ENCODE measurements around the gene C6orf62. TPM values are rescaled to one million over a fixed set of nuclear protein-coding genes. Genes with fewer than 3 reads are reported as not detected.

Gene C6orf62
- polyA plus RNA-seq, 2 of the 4 experiments (the other 2 are of a cell fraction), result 66.3 to 73.4 TPM

GRCh38 chr6:24694198-24694597, 24.8 kb downstream of the C6orf62 start:
- FAIRE-seq (no peak), ATAC-seq (no peak)
- WGBS (ENCODE audit: missing lambda C conversion rate), result 80% methylated on average over 1 of the region's 1 CpG

GRCh38 chr6:24692848-24693592, 25.9 kb downstream of the C6orf62 start:
- Histone ChIP-seq H3K4me2 (no peak overlapping the region), H3K4me3 (no peak overlapping the region), H3K27ac (no peak overlapping the region), H3K9me3 (no peaks in the 10 kb centered on the region), H3K4me1 (peaks cover 4% of the 10 kb centered on the region; the same call in 1 of the 3 replicates)
- ATAC-seq (no peak), DNase-seq (ENCODE audit: low read depth in 1 of 2, low spot score in 1 of 2) (no peak), FAIRE-seq (no peak)
- 95% methylated on average over 2 of the region's 2 CpGs for WGBS (ENCODE audit: missing lambda C conversion rate)
- ChIA-PET CTCF (interaction anchor here (2.0 to 6.0 kb wide), 2 partner anchors 109 to 112 kb away, joined by 10 to 32 read pairs; no protein-coding TSS in a partner anchor), POLR2A (no interaction called here)
- TF ChIP-seq HES2 (IDR thresholded peaks at IDR 0.05), result no peak

More at GRCh38 chr6:24694198-24694597, 24.8 kb downstream of the C6orf62 start:
- no peak for DNase-seq (ENCODE audit: low read depth in 1 of 2, low spot score in 1 of 2)
- ChIA-PET POLR2A (no interaction called here), CTCF (interaction anchor here (0.7 to 6.0 kb wide), 6 partner anchors 19 to 121 kb away, joined by 3 to 32 read pairs (median 4); no protein-coding TSS in a partner anchor)
- Histone ChIP-seq H3K4me1 (peaks cover 4% of the 10 kb centered on the region; the same call in 1 of the 3 replicates), H3K4me2 (no peak overlapping the region), H3K27ac (no peak overlapping the region), H3K4me3 (no peak overlapping the region), H3K9me3 (no peaks in the 10 kb centered on the region)
- TF ChIP-seq ZNF302 (CRISPR knock-in tag; IDR thresholded peaks at IDR 0.05) (no peak), FOXS1 (CRISPR knock-in tag; IDR thresholded peaks at IDR 0.05) (no peak), JUN (IDR thresholded peaks at IDR 0.05) (no peak), CBX2 (IDR thresholded peaks at IDR 0.05; ENCODE audit: borderline replicate concordance, low read depth) (no peak), ZSCAN20 (CRISPR knock-in tag; IDR thresholded peaks at IDR 0.05) (no peak), ZFP36 (IDR thresholded peaks at IDR 0.05; ENCODE audit: borderline replicate concordance, partially characterized antibody) (no peak), MAX (IDR thresholded peaks at IDR 0.05) (no peak), ATOH8 (CRISPR knock-in tag; IDR thresholded peaks at IDR 0.05; ENCODE audit: low read depth) (no peak), CEBPB (IDR thresholded peaks at IDR 0.05) (no peak)

- H3K27ac ChIP-seq, result no peak overlapping the region
- H3K4me2 ChIP-seq, result no peak overlapping the region
- H3K9me3 ChIP-seq, result no peaks in the 10 kb centered on the region
- no peak for DNase-seq (ENCODE audit: low read depth in 1 of 2, low spot score in 1 of 2)
- FAIRE-seq, result no peak
- TF ChIP-seq RFX5 (IDR thresholded peaks at IDR 0.05) (no peak), CBX2 (IDR thresholded peaks at IDR 0.05; ENCODE audit: borderline replicate concordance, low read depth) (no peak), KDM5A (IDR thresholded peaks at IDR 0.05) (no peak), BCL3 (IDR thresholded peaks at IDR 0.05) (no peak), EHF (CRISPR knock-in tag; IDR thresholded peaks at IDR 0.05) (no peak), SREBF2 (IDR thresholded peaks at IDR 0.05) (no peak), EHMT2 (IDR thresholded peaks at IDR 0.05; ENCODE audit: low read depth) (no peak), GATA3 (IDR thresholded peaks at IDR 0.05; ENCODE audit: borderline replicate concordance) (no peak), HOXB5 (CRISPR knock-in tag; IDR thresholded peaks at IDR 0.05) (no peak), MAZ (IDR thresholded peaks at IDR 0.05; ENCODE audit: borderline replicate concordance, low read depth, low read length) (no peak), CEBPB (IDR thresholded peaks at IDR 0.05) (no peak)
- no peak overlapping the region for H3K4me3 ChIP-seq
- 89% methylated on average over 3 of the region's 3 CpGs for WGBS (ENCODE audit: missing lambda C conversion rate)
- ATAC-seq, result no peak
- peaks cover 4% of the 10 kb centered on the region; the same call in 1 of the 3 replicates for H3K4me1 ChIP-seq
- POLR2A ChIA-PET, result no interaction called here
- CTCF ChIA-PET, result interaction anchor here (6.0 kb wide), 1 partner anchor 112 kb away, joined by 32 read pairs; no protein-coding TSS in a partner anchor
Observed at GRCh38 chr6:24692415-24692814, 26.5 kb downstream of the C6orf62 start.

Measured in A549 (cell line).